Natural killer cell (primary cell): Measurements from ENCODE around the gene ABCA4. TPM values are rescaled to one million over a fixed set of nuclear protein-coding genes. Genes with fewer than 3 reads are reported as not detected.

ENCODE experiments used
- ATAC-seq, 3 donors: fragments of 150-1000 bp in 2 of 3; fragments of 200-7000 bp in 1 of 3; cut with Tn5 transposase; 1 replicate in 1 of 3; 2 replicates in 2 of 3; pipeline ENCODE4 v1.10.0; 2021; ENCODE audit warnings: mild to moderate bottlenecking in 2 of 3, moderate library complexity in 2 of 3
- DNase-seq, 2 donors: peaks; one replicate each; pipeline versions ENCODE4 v3.0.0 to v3.0.0-alpha.2; 2013 to 2021; ENCODE audit warnings: mixed read lengths in 1 of 2
- H3K27ac ChIP-seq: one replicate; pipeline ENCODE4 v1.5.1; 2013; ENCODE audit warnings: mild to moderate bottlenecking, low read length
- H3K27me3 ChIP-seq: one replicate; pipeline ENCODE4 v1.6.1; 2013; ENCODE audit warnings: low read length; ENCODE audit not compliant: control insufficient read depth, insufficient read depth
- H3K36me3 ChIP-seq: one replicate; pipeline ENCODE4 v1.6.1; 2013; ENCODE audit warnings: low read length; ENCODE audit not compliant: control insufficient read depth, insufficient read depth
- H3K4me1 ChIP-seq: one replicate; pipeline ENCODE4 v1.6.1; 2013; ENCODE audit warnings: low read length; ENCODE audit not compliant: control insufficient read depth, insufficient read depth
- H3K4me3 ChIP-seq: one replicate; pipeline ENCODE4 v1.5.1; 2013; ENCODE audit warnings: low read length
- H3K9me3 ChIP-seq: one replicate; pipeline ENCODE4 v1.6.1; 2013; ENCODE audit warnings: low read length; ENCODE audit not compliant: control insufficient read depth, insufficient read depth
- H3K27ac Mint-ChIP-seq, 2 donors: one replicate each; pipeline ENCODE4 v1.8.0; 2022; ENCODE audit warnings: mild to moderate bottlenecking in 2 of 2, mixed read lengths in 2 of 2, moderate library complexity in 1 of 2
- H3K27me3 Mint-ChIP-seq, 2 donors: one replicate each; pipeline ENCODE4 v1.8.0; 2022; ENCODE audit warnings: low read depth in 2 of 2, mixed read lengths in 2 of 2
- H3K36me3 Mint-ChIP-seq: one replicate; pipeline ENCODE4 v1.8.0; 2022; ENCODE audit warnings: mixed read lengths
- H3K4me1 Mint-ChIP-seq, 2 donors: one replicate each; pipeline ENCODE4 v1.8.0; 2022; ENCODE audit warnings: mixed read lengths in 2 of 2
- H3K4me3 Mint-ChIP-seq: one replicate; pipeline ENCODE4 v1.8.0; 2022; ENCODE audit warnings: mild to moderate bottlenecking, moderate library complexity, mixed read lengths
- H3K9me3 Mint-ChIP-seq, 2 donors: one replicate each; pipeline ENCODE4 v1.8.0; 2022; ENCODE audit warnings: mixed read lengths in 2 of 2
- CTCF ChIP-seq: fragments of 200-600 bp; IDR thresholded peaks from one replicate; pipeline ENCODE4 v1.8.0; 2022; ENCODE audit warnings: antibody characterized with exemption
- WGBS: methylation state at CpG from one replicate; pipeline ENCODE4 v1.1.7; 2013; ENCODE audit warnings: missing lambda C conversion rate; ENCODE audit not compliant: insufficient coverage; 5-methylcytosine and 5-hydroxymethylcytosine counted together
- intact Hi-C: fragments of 100-400 bp; cut with micrococcal nuclease; formaldehyde crosslinking; loops from one replicate; pipeline ENCODE4 v1.14.2; 2022
- total RNA-seq, 4 donors: library from RNA; stranded (reverse); fragments of 120-200 nt in 1 of 4; gene quantifications; one replicate each; pipeline versions ENCODE4 v1.2.3 to v1.2.4, GENCODE V29; 2013 to 2022

ABCA4 gene
- total RNA-seq, 3 donors from 2014 or later (not counting 1 experiment from before 2014, with no cell fraction given): 0.48 TPM; not detected in 2

GRCh38 chr1:94015489-94015817, 105.5 kb downstream of the ABCA4 start:
- Histone ChIP-seq H3K4me1 (peaks cover 59% of the 10 kb centered on the region), H3K27me3 (no peaks in the 10 kb centered on the region), H3K27ac (peak overlapping the region; percentile 87), H3K36me3 (no peaks in the 10 kb centered on the region), H3K4me3 (no peak overlapping the region), H3K9me3 (no peaks in the 10 kb centered on the region)
- Mint-ChIP-seq H3K36me3 (no peaks in the 10 kb centered on the region), H3K4me1 (peaks cover 73 to 75% of the 10 kb centered on the region in 2 donors), H3K27me3 (no peaks in the 10 kb centered on the region), H3K9me3 (no peaks in the 10 kb centered on the region), H3K4me3 (no peak overlapping the region), H3K27ac (peak overlapping the region; percentile 64 to 81)
- TF ChIP-seq CTCF: no peak
- no peak for ATAC-seq
- 88% methylated on average over 2 of the region's 3 CpGs for WGBS
- DNase-seq: no peak
- intact Hi-C loops: loop anchor here (10.0 kb wide), 1 partner anchor 171 kb away; no protein-coding TSS in a partner anchor

- Mint-ChIP-seq H3K27me3 (no peaks in the 10 kb centered on the region), H3K36me3 (no peaks in the 10 kb centered on the region), H3K4me1 (peaks cover 67 to 69% of the 10 kb centered on the region in 2 donors), H3K27ac (peak overlapping the region; percentile 64 to 81), H3K9me3 (no peaks in the 10 kb centered on the region), H3K4me3 (no peak overlapping the region)
- Histone ChIP-seq H3K36me3 (no peaks in the 10 kb centered on the region), H3K27me3 (no peaks in the 10 kb centered on the region), H3K4me3 (no peak overlapping the region), H3K4me1 (peaks cover 54% of the 10 kb centered on the region), H3K9me3 (no peaks in the 10 kb centered on the region), H3K27ac (no peak overlapping the region)
- intact Hi-C loops: loop anchor here (10.0 kb wide), 1 partner anchor 170 kb away; no protein-coding TSS in a partner anchor
- no peak for TF ChIP-seq CTCF
- 90% methylated on average over 5 of the region's 6 CpGs for WGBS
- ATAC-seq (no peak), DNase-seq (no peak)
These were observed 106.1 kb downstream of the ABCA4 start for GRCh38 chr1:94014635-94015488.

GRCh38 chr1:94014087-94014486, 106.9 kb downstream of the ABCA4 start:
- no peaks in the 10 kb centered on the region for H3K36me3 Mint-ChIP-seq
- H3K27ac Mint-ChIP-seq: peak overlapping the region; percentile 38 to 81
- 69% methylated on average over 5 of the region's 6 CpGs for WGBS
- Histone ChIP-seq H3K9me3 (no peaks in the 10 kb centered on the region), H3K27me3 (no peaks in the 10 kb centered on the region), H3K36me3 (no peaks in the 10 kb centered on the region), H3K27ac (no peak overlapping the region), H3K4me1 (peaks cover 47% of the 10 kb centered on the region), H3K4me3 (no peak overlapping the region)
- ATAC-seq (no peak), DNase-seq (no peak)
- peaks cover 66% of the 10 kb centered on the region in 2 donors for H3K4me1 Mint-ChIP-seq
- H3K4me3 Mint-ChIP-seq: no peak overlapping the region
- TF ChIP-seq CTCF: no peak
- intact Hi-C loops: loop anchor here (10.0 kb wide), 1 partner anchor 169 kb away; no protein-coding TSS in a partner anchor
- no peaks in the 10 kb centered on the region for H3K27me3 Mint-ChIP-seq
- H3K9me3 Mint-ChIP-seq: no peaks in the 10 kb centered on the region
